ENCODE data around the gene TLX1.

DNA sequence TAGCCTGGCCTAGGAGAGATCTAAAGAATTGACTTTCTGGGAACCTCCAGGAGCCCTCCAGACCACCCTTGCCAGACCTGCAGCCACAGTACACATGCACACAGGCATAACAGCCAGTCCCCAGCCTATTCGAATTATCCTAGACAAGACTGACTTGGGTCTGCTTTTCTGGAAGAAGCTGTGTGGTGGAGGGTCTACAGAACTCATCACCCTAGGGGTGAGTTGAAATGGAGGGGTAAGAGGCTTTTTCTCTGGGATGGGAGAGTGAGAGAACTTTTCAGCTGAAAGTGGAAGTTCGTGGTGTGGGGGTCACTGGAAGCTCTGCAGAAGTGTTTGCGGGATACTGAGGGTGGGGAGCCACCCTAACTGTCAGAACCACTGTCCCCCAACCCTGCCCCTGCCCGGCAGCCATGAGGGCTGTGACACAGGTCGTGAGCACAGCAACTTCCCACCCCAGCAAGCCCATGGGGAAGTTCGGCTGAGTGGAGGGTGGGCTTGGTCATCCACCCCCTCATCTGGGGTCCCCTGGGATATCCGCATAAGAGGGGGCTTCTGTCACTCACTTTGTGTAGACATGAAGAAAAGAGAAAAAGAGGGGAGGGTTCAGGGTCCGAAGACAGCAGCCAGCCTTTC is 7.8 kb downstream of the TLX1 start:
- TF ChIP-seq, protein P1, sequence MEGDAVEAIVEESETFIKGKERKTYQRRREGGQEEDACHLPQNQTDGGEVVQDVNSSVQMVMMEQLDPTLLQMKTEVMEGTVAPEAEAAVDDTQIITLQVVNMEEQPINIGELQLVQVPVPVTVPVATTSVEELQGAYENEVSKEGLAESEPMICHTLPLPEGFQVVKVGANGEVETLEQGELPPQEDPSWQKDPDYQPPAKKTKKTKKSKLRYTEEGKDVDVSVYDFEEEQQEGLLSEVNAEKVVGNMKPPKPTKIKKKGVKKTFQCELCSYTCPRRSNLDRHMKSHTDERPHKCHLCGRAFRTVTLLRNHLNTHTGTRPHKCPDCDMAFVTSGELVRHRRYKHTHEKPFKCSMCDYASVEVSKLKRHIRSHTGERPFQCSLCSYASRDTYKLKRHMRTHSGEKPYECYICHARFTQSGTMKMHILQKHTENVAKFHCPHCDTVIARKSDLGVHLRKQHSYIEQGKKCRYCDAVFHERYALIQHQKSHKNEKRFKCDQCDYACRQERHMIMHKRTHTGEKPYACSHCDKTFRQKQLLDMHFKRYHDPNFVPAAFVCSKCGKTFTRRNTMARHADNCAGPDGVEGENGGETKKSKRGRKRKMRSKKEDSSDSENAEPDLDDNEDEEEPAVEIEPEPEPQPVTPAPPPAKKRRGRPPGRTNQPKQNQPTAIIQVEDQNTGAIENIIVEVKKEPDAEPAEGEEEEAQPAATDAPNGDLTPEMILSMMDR (IDR thresholded peaks at IDR 0.05): no peak
- TF ChIP-seq POLR2A (IDR thresholded peaks at IDR 0.05) (no peak), POLR2AphosphoS5 (IDR thresholded peaks at IDR 0.05) (no peak)
